Body of pancreas (tissue), 4 donors: ENCODE data around the gene CHD6. TPM values are rescaled to one million over a fixed set of nuclear protein-coding genes. Genes with fewer than 3 reads are reported as not detected.
A peak's percentile ranks its signal among the peaks of the same experiment; 100 is the strongest.

Source experiments
- ATAC-seq: fragments of 150-250 bp; one replicate; pipeline ENCODE4 v1.9.1; 2016
- DNase-seq, 4 donors: peaks; one replicate each; pipeline ENCODE4 v3.0.0-alpha.2; 2019
- H3K27ac ChIP-seq, 4 donors: fragments of 200-600 bp; sonication (generic); 1 replicate in 3 of 4; 2 replicates in 1 of 4; pipeline versions ENCODE4 v1.5.1 to v1.6.1; 2016 to 2019; ENCODE audit warnings: mild to moderate bottlenecking in 1 of 4, mixed read lengths in 1 of 4, moderate library complexity in 1 of 4
- H3K27me3 ChIP-seq, 2 donors: fragments of 200-600 bp; sonication (generic); one replicate each; pipeline ENCODE4 v1.6.0; 2016; ENCODE audit warnings: mild to moderate bottlenecking in 1 of 2
- H3K36me3 ChIP-seq, 2 donors: fragments of 200-600 bp; sonication (generic); replicated peaks in 1 of 2; 2 replicates each; pipeline ENCODE4 v1.5.1; 2016; ENCODE audit warnings: low read depth in 2 of 2; ENCODE audit not compliant: insufficient read depth in 1 of 2
- H3K4me1 ChIP-seq: fragments of 200-600 bp; sonication (generic); one replicate; pipeline ENCODE4 v1.6.0; 2016
- H3K4me3 ChIP-seq, 2 donors: fragments of 200-600 bp; sonication (generic); 1 replicate in 1 of 2; 2 replicates in 1 of 2; pipeline ENCODE4 v1.5.1; 2016 to 2019
- H3K9me3 ChIP-seq, 3 donors: fragments of 200-600 bp; sonication (generic); 1 replicate in 2 of 3; 2 replicates in 1 of 3; pipeline ENCODE4 v1.5.1; 2016
- CTCF ChIP-seq, 7 experiments: fragments of 450-650 bp in 4 of 7; fragments of 200-600 bp in 3 of 7; sonication (generic) in 3 of 7; IDR thresholded peaks; one replicate each; pipeline ENCODE4 v1.5.1; 2016 to 2019; ENCODE audit warnings: antibody characterized with exemption in 7 of 7
- POLR2A ChIP-seq, 3 donors: fragments of 450-650 bp; IDR thresholded peaks; one replicate each; pipeline ENCODE4 v1.6.1; 2016; ENCODE audit warnings: antibody characterized with exemption in 3 of 3, mild to moderate bottlenecking in 2 of 3
- WGBS, 2 donors: methylation state at CpG; one replicate each; pipeline ENCODE4 v1.1.5; 2017; 5-methylcytosine and 5-hydroxymethylcytosine counted together
- intact Hi-C: fragments of 100-400 bp; cut with DNase I; formaldehyde crosslinking; loops from one replicate; pipeline ENCODE4 v1.15.1; 2023
- total RNA-seq, 2 donors: library from RNA; depleted of rRNA; stranded (reverse); fragments of >200 nt; gene quantifications; one replicate each; pipeline ENCODE4 v1.1.0, GENCODE V29; 2016

The CHD6 gene
- total RNA-seq, 2 donors from 2014 or later: 21.8 to 43.5 TPM

GRCh38 chr20:41524980-41525613, 93.1 kb downstream of the CHD6 start:
- intact Hi-C loops: no loop called here
- no peaks in the 10 kb centered on the region for H3K9me3 ChIP-seq
- peak overlapping the region in 2 of 4 donors; percentile 20 to 39 for H3K27ac ChIP-seq
- H3K36me3 ChIP-seq: no peaks in the 10 kb centered on the region
- 42 to 44% methylated on average over 6 of the region's 6 CpGs for WGBS, 2 donors
- no peak for TF ChIP-seq POLR2A (IDR thresholded peaks at IDR 0.05)
- TF ChIP-seq CTCF (IDR thresholded peaks at IDR 0.05): no peak
- peaks cover 17% of the 10 kb centered on the region for H3K4me1 ChIP-seq
- DNase-seq (peak; percentile 68 to 89 (median 82)), ATAC-seq (peak; percentile 81)
- no peak overlapping the region for H3K4me3 ChIP-seq
- no peaks in the 10 kb centered on the region for H3K27me3 ChIP-seq

GRCh38 chr20:41523857-41524256, 94.3 kb downstream of the CHD6 start:
- ATAC-seq: no peak
- Histone ChIP-seq H3K27me3 (no peaks in the 10 kb centered on the region), H3K27ac (no peak overlapping the region), H3K4me3 (no peak overlapping the region), H3K9me3 (no peaks in the 10 kb centered on the region), H3K4me1 (peaks cover 17% of the 10 kb centered on the region), H3K36me3 (no peaks in the 10 kb centered on the region)
- 90 to 92% methylated on average over 5 of the region's 5 CpGs for WGBS, 2 donors
- DNase-seq: no peak
- intact Hi-C loops: no loop called here
- TF ChIP-seq CTCF (IDR thresholded peaks at IDR 0.05) (no peak), POLR2A (IDR thresholded peaks at IDR 0.05) (no peak)

- TF ChIP-seq CTCF (IDR thresholded peaks at IDR 0.05): no peak
- DNase-seq (no peak), ATAC-seq (no peak)
- no peaks in the 10 kb centered on the region for H3K36me3 ChIP-seq
- H3K4me3 ChIP-seq: no peak overlapping the region
- H3K27me3 ChIP-seq: no peaks in the 10 kb centered on the region
- peaks cover 33% of the 10 kb centered on the region for H3K4me1 ChIP-seq
- intact Hi-C loops: no loop called here
- WGBS, 2 donors: 83 to 88% methylated on average over 2 of the region's 2 CpGs
- H3K9me3 ChIP-seq: no peaks in the 10 kb centered on the region
- no peak overlapping the region for H3K27ac ChIP-seq
These were observed 104.3 kb downstream of the CHD6 start for GRCh38 chr20:41513829-41514228.

GRCh38 chr20:41512624-41513023, 105.6 kb downstream of the CHD6 start:
- ATAC-seq (no peak), DNase-seq (no peak)
- TF ChIP-seq CTCF (IDR thresholded peaks at IDR 0.05) (no peak), POLR2A (IDR thresholded peaks at IDR 0.05) (no peak)
- Histone ChIP-seq H3K4me1 (peaks cover 45% of the 10 kb centered on the region), H3K27me3 (no peaks in the 10 kb centered on the region), H3K9me3 (no peaks in the 10 kb centered on the region), H3K27ac (no peak overlapping the region), H3K36me3 (no peaks in the 10 kb centered on the region), H3K4me3 (no peak overlapping the region)
- intact Hi-C loops: no loop called here
- WGBS, 2 donors: 80 to 83% methylated on average over 11 of the region's 11 CpGs

GRCh38 chr20:41510847-41511450, 107.2 kb downstream of the CHD6 start:
- intact Hi-C loops: no loop called here
- Histone ChIP-seq H3K4me1 (peaks cover 31% of the 10 kb centered on the region), H3K27me3 (no peaks in the 10 kb centered on the region), H3K27ac (no peak overlapping the region), H3K9me3 (no peaks in the 10 kb centered on the region), H3K36me3 (no peaks in the 10 kb centered on the region), H3K4me3 (no peak overlapping the region)
- TF ChIP-seq POLR2A (IDR thresholded peaks at IDR 0.05): no peak
- no peak for TF ChIP-seq CTCF (IDR thresholded peaks at IDR 0.05)
- ATAC-seq (no peak), DNase-seq (no peak)
- WGBS, 2 donors: 45 to 53% methylated on average over 5 of the region's 5 CpGs
